Trophoblast cell (in vitro differentiated cells and primary cell): ENCODE results near the gene ZNF296.
"Not testable (repeated sequence)": the region's sequence is repeated elsewhere in the genome, so short reads cannot be mapped to it uniquely, and the experiment has no call there.

Experiments
- DNase-seq, 2 donors: peaks; one replicate each; pipeline ENCODE4 v3.0.0-alpha.2; 2016
- H2AFZ ChIP-seq: 2 replicates; pipeline ENCODE4 v1.6.1; 2013; ENCODE audit warnings: low read length, moderate library complexity, mild to moderate bottlenecking; ENCODE audit not compliant: insufficient read depth, poor library complexity
- H2AK5ac ChIP-seq: 2 replicates; pipeline ENCODE4 v1.6.1; 2013; ENCODE audit warnings: mild to moderate bottlenecking, low read length
- H2BK120ac ChIP-seq: 2 replicates; pipeline ENCODE4 v1.6.1; 2013; ENCODE audit warnings: low read length, mild to moderate bottlenecking, moderate library complexity; ENCODE audit not compliant: insufficient read depth, poor library complexity
- H2BK12ac ChIP-seq: 2 replicates; pipeline ENCODE4 v1.6.1; 2013; ENCODE audit warnings: mild to moderate bottlenecking, low read length, moderate library complexity
- H2BK5ac ChIP-seq: 2 replicates; pipeline ENCODE4 v1.6.1; 2013; ENCODE audit warnings: low read length, low read depth, moderate library complexity, mild to moderate bottlenecking; ENCODE audit not compliant: poor library complexity
- H3K14ac ChIP-seq: 2 replicates; pipeline ENCODE4 v1.6.1; 2013; ENCODE audit warnings: mild to moderate bottlenecking, low read length
- H3K18ac ChIP-seq: 2 replicates; pipeline ENCODE4 v1.6.1; 2013; ENCODE audit warnings: mild to moderate bottlenecking, low read length
- H3K23ac ChIP-seq: 2 replicates; pipeline ENCODE4 v1.6.1; 2013; ENCODE audit warnings: low read length
- H3K27ac ChIP-seq: 2 replicates; pipeline ENCODE4 v1.5.1; 2013; ENCODE audit warnings: low read depth, mild to moderate bottlenecking, inconsistent platforms, low read length, moderate library complexity
- H3K27me3 ChIP-seq: 2 replicates; pipeline ENCODE4 v1.6.1; 2013; ENCODE audit warnings: inconsistent platforms, mild to moderate bottlenecking, low read length, moderate library complexity; ENCODE audit not compliant: insufficient read depth
- H3K36me3 ChIP-seq, 2 experiments: 1 replicate in 1 of 2; 2 replicates in 1 of 2; pipeline ENCODE4 v1.6.1; 2013; ENCODE audit warnings: low read length in 2 of 2, mild to moderate bottlenecking in 2 of 2, moderate library complexity in 1 of 2; ENCODE audit not compliant: insufficient read depth in 2 of 2, control insufficient read depth in 1 of 2
- H3K4ac ChIP-seq: 2 replicates; pipeline ENCODE4 v1.6.1; 2013; ENCODE audit warnings: low read depth, mild to moderate bottlenecking, low read length, moderate library complexity
- H3K4me1 ChIP-seq, 2 experiments: 1 replicate in 1 of 2; 2 replicates in 1 of 2; pipeline ENCODE4 v1.6.1; 2013; ENCODE audit warnings: low read length in 2 of 2, mild to moderate bottlenecking in 2 of 2, moderate library complexity in 1 of 2; ENCODE audit not compliant: insufficient read depth in 2 of 2, control insufficient read depth in 1 of 2
- H3K4me2 ChIP-seq: 2 replicates; pipeline ENCODE4 v1.6.1; 2013; ENCODE audit warnings: inconsistent platforms, mild to moderate bottlenecking, low read length, moderate library complexity
- H3K4me3 ChIP-seq: 2 replicates; pipeline ENCODE4 v1.5.1; 2013; ENCODE audit warnings: mild to moderate bottlenecking, low read depth, low read length, inconsistent platforms
- H3K79me1 ChIP-seq: one replicate; pipeline ENCODE4 v1.6.1; 2013; ENCODE audit warnings: low read length
- H3K79me2 ChIP-seq: 2 replicates; pipeline ENCODE4 v1.6.1; 2013; ENCODE audit warnings: low read length, mild to moderate bottlenecking; ENCODE audit not compliant: control insufficient read depth, insufficient read depth, poor library complexity
- H3K9ac ChIP-seq: 2 replicates; pipeline ENCODE4 v1.6.1; 2013; ENCODE audit warnings: mild to moderate bottlenecking, low read length
- H3K9me3 ChIP-seq: 2 replicates; pipeline ENCODE4 v1.6.1; 2013; ENCODE audit warnings: low read depth, mild to moderate bottlenecking, control low read depth, inconsistent platforms, low read length; ENCODE audit not compliant: insufficient read depth
- H4K12ac ChIP-seq: 2 replicates; pipeline ENCODE4 v1.6.1; 2013; ENCODE audit warnings: low read depth, mild to moderate bottlenecking, low read length, moderate library complexity
- H4K8ac ChIP-seq: 2 replicates; pipeline ENCODE4 v1.6.1; 2013; ENCODE audit warnings: low read depth, mild to moderate bottlenecking, low read length, moderate library complexity
- H4K91ac ChIP-seq: one replicate; pipeline ENCODE4 v1.6.1; 2013; ENCODE audit warnings: low read depth, mild to moderate bottlenecking, low read length, moderate library complexity
- WGBS: extraction: QIAGEN DNeasy Blood & Tissue Kit; methylation state at CpG from one replicate; pipeline ENCODE4 v1.1.7; 2013; ENCODE audit warnings: missing lambda C conversion rate; ENCODE audit not compliant: insufficient read length, insufficient coverage; ENCODE audit errors: extremely low coverage; 5-methylcytosine and 5-hydroxymethylcytosine counted together

Gene ZNF296

DNA sequence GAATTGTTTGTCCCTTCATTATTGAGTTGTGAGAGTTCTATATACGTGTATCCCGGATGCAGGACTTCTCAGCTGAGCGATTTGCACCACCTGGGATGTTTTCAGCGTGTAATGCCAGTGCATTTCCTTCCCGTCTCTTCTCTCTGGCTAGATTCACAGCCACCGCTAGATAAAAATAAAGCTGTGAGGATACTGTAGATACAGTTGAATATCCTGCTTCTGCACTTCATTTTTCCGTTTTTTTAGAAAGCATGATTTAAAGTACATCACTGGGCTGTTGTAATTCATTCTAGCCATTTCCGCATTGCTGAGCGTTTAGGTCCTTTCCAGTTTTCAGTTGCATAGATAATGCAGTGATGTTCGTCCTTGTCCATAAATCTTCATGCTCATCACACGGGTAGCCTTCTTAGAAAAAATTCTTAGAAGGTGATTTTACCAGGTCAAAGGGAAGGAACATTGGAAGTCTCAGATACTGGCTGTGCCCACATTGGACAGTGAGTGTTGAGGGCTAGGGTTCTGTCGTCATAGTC, 31.4 kb upstream of the ZNF296 start:
- H3K27me3 ChIP-seq, result no peaks in the 10 kb centered on the region

DNA sequence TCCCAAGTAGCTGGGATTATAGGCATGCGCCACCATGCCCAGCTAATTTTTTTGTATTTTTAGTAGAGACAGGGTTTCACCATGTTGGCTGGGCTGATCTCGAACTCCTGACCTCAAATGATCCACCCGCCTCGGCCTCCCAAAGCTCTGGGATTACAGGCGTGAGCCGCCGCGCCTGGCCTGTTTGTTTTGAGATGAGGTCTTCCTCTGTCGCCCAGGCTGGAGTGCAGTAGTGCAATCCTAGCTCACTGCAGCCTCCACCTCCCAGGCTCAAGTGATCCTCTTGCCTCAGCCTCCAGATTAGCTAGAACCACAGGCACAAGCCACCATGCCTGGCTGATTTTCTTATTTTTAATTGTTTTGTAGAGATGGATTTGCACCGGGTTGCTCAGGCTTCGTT, 30.1 kb upstream of the ZNF296 start:
- not testable (repeated sequence) for H3K9me3 ChIP-seq, DNase-seq, H2AK5ac ChIP-seq, H3K14ac ChIP-seq, H3K9ac ChIP-seq, H3K79me1 ChIP-seq, H2BK5ac ChIP-seq, H3K18ac ChIP-seq, H4K91ac ChIP-seq, H3K23ac ChIP-seq, H4K12ac ChIP-seq, H4K8ac ChIP-seq, H3K27me3 ChIP-seq, H2BK12ac ChIP-seq, H3K27ac ChIP-seq, H3K4ac ChIP-seq, H3K36me3 ChIP-seq, H3K4me2 ChIP-seq, H2BK120ac ChIP-seq, H3K4me3 ChIP-seq, H2AFZ ChIP-seq, H3K4me1 ChIP-seq
- WGBS, result no CpG with 5 or more reads among the region's 11 CpGs
- H3K79me2 ChIP-seq, result peaks cover 11% of the 10 kb centered on the region

More for the DNA sequence above, 31.4 kb upstream of the ZNF296 start:
- H2BK5ac ChIP-seq, result no peak overlapping the region
- H3K4me3 ChIP-seq, result no peak overlapping the region
- peak; percentile 47 to 76 for DNase-seq
- no peak overlapping the region for H4K91ac ChIP-seq
- H3K79me2 ChIP-seq, result peaks cover 12% of the 10 kb centered on the region
- H3K23ac ChIP-seq, result no peak overlapping the region
- H3K9ac ChIP-seq, result no peak overlapping the region
- no peak overlapping the region for H4K8ac ChIP-seq
- no peak overlapping the region for H3K4ac ChIP-seq
- no peak overlapping the region for H2BK120ac ChIP-seq
- no peaks in the 10 kb centered on the region for H3K9me3 ChIP-seq
- H3K36me3 ChIP-seq, result peaks cover 3 to 6% of the 10 kb centered on the region in 2 experiments
- no peaks in the 10 kb centered on the region for H3K4me1 ChIP-seq
- no peak overlapping the region for H2AFZ ChIP-seq
- no peak overlapping the region for H2AK5ac ChIP-seq
- no CpG with 5 or more reads among the region's 12 CpGs for WGBS
- no peak overlapping the region for H2BK12ac ChIP-seq
- no peak overlapping the region for H3K14ac ChIP-seq
- no peak overlapping the region for H3K27ac ChIP-seq
- H4K12ac ChIP-seq, result no peak overlapping the region
- no peaks in the 10 kb centered on the region for H3K79me1 ChIP-seq
- H3K18ac ChIP-seq, result no peak overlapping the region
- no peak overlapping the region for H3K4me2 ChIP-seq

DNA sequence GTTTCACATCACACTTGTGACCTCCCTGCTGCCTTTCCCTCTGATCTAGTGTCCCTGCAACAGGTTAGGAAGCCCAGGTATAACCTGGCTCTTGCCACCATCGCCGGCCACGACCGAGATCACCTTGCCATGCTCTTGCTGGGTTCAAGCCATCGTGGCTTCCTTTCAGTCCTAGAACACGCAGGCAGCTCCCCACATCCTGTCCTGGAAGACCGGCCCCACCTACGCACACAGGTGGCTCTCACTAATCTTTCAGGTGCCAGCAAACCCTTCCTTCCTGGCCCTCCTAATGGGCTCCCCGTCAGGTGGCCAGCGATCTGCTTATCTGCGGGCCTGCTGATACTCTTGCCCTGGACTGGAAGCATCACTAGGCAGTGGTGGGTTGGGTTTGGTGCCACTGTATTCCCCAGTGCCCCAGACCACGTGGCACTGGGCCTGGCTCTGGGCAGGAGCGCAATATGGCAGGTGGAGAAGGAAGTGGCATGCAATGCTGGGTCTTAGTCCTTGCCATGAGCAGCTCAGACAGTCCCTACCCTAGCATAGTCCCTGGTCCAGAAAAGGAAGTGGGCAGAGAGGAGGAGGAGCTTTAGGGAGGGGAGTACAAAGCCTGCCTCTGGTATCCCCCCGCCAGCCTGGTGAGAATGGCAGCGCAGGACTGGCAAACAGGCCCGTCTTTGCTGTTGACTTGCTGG, 28.5 kb upstream of the ZNF296 start:
- H3K18ac ChIP-seq, result no peak overlapping the region
- no peak overlapping the region for H3K27ac ChIP-seq
- no peak overlapping the region for H3K4me3 ChIP-seq
- no peak overlapping the region for H4K91ac ChIP-seq
- peaks cover 3 to 8% of the 10 kb centered on the region in 2 experiments for H3K36me3 ChIP-seq
- H3K9ac ChIP-seq, result no peak overlapping the region
- H3K4ac ChIP-seq, result peak overlapping the region; percentile 50
- H3K4me1 ChIP-seq, result peaks cover 0 to 2% of the 10 kb centered on the region in 2 experiments
- H4K12ac ChIP-seq, result no peak overlapping the region
- H3K79me2 ChIP-seq, result peaks cover 10% of the 10 kb centered on the region
- H2BK12ac ChIP-seq, result no peak overlapping the region
- DNase-seq, result no peak
- H3K79me1 ChIP-seq, result no peaks in the 10 kb centered on the region
- no peak overlapping the region for H3K14ac ChIP-seq
- no peak overlapping the region for H2BK5ac ChIP-seq
- no peaks in the 10 kb centered on the region for H3K9me3 ChIP-seq
- H3K27me3 ChIP-seq, result no peaks in the 10 kb centered on the region
- no peak overlapping the region for H2AK5ac ChIP-seq
- H3K4me2 ChIP-seq, result no peak overlapping the region
- H2BK120ac ChIP-seq, result no peak overlapping the region
- WGBS, result no CpG with 5 or more reads among the region's 16 CpGs
- no peak overlapping the region for H2AFZ ChIP-seq
- H3K23ac ChIP-seq, result no peak overlapping the region
- no peak overlapping the region for H4K8ac ChIP-seq

DNA sequence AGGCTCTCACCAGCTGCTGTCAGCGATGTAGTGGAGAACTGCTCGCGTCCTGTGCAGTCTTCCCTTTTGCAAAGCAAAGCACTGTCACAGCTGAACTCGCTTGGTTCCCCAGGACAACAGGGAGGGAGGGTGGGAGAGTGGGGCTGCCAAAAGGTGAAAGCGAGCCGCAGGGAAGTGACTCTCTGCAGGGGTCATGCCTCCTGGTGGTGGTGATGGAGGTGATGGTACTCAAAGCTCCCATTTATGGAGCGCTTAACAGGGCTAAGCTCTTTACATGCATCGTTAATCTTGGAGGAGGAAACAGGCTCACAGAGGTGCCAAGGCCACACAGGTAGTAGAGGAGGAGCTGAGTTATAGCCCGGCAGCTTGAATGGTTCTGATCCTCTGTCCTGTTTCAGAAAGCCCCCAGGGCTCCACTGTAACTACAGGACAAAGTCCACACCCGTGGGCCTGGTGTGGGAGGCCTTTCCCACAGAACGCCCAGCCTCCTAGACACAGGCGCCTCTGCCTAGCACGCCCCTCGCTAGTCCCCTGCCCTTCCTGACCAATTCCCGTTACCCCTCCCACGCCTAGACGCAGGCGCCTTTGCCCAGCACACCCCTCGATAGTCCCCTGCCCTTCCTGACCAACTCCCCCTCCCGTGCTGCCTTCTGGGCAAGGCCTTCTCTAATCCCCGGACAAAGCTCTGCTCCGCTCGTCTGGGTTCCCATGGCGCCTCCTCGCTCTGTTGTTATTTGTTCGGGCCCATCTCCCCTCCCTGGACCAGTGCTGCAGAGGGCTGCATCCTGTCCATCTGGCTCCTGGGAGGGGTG, 27.4 kb upstream of the ZNF296 start:
- Histone ChIP-seq H4K12ac (no peak overlapping the region), H2BK12ac (no peak overlapping the region), H4K8ac (no peak overlapping the region), H3K23ac (no peak overlapping the region), H3K18ac (no peak overlapping the region), H2BK120ac (no peak overlapping the region), H3K9me3 (no peaks in the 10 kb centered on the region), H2BK5ac (no peak overlapping the region), H3K9ac (no peak overlapping the region), H3K14ac (no peak overlapping the region), H3K36me3 (peaks cover 0 to 5% of the 10 kb centered on the region in 2 experiments), H3K27me3 (no peaks in the 10 kb centered on the region), H2AFZ (no peak overlapping the region), H3K79me2 (peaks cover 13% of the 10 kb centered on the region), H3K27ac (no peak overlapping the region), H3K4me2 (no peak overlapping the region), H2AK5ac (no peak overlapping the region), H3K4me3 (no peak overlapping the region), H3K4me1 (peaks cover 9 to 12% of the 10 kb centered on the region in 2 experiments), H3K79me1 (no peaks in the 10 kb centered on the region), H4K91ac (no peak overlapping the region), H3K4ac (no peak overlapping the region)
- no CpG with 5 or more reads among the region's 26 CpGs for WGBS
- DNase-seq, result no peak
